ENCODE data around the gene IGFBP1.

- no peak for TF ChIP-seq POLR2AphosphoS5 (IDR thresholded peaks at IDR 0.05; ENCODE audit: low read depth)
- TF ChIP-seq, protein P1, sequence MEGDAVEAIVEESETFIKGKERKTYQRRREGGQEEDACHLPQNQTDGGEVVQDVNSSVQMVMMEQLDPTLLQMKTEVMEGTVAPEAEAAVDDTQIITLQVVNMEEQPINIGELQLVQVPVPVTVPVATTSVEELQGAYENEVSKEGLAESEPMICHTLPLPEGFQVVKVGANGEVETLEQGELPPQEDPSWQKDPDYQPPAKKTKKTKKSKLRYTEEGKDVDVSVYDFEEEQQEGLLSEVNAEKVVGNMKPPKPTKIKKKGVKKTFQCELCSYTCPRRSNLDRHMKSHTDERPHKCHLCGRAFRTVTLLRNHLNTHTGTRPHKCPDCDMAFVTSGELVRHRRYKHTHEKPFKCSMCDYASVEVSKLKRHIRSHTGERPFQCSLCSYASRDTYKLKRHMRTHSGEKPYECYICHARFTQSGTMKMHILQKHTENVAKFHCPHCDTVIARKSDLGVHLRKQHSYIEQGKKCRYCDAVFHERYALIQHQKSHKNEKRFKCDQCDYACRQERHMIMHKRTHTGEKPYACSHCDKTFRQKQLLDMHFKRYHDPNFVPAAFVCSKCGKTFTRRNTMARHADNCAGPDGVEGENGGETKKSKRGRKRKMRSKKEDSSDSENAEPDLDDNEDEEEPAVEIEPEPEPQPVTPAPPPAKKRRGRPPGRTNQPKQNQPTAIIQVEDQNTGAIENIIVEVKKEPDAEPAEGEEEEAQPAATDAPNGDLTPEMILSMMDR (conservative IDR thresholded peaks at IDR 0.05; ENCODE audit: low read depth in 2 of 2) = no peak
- no peak for TF ChIP-seq EZH2phosphoT487 (IDR thresholded peaks at IDR 0.05; ENCODE audit: unreplicated experiment)
- TF ChIP-seq EZH2 (IDR thresholded peaks at IDR 0.05; ENCODE audit: low read depth, unreplicated experiment) = no peak
- TF ChIP-seq CREB1 (CRISPR knock-in tag; IDR thresholded peaks at IDR 0.05; ENCODE audit: low read depth) = no peak
These were observed 13.7 kb upstream of the IGFBP1 start for GRCh38 chr7:45874408-45875131.
